SK-N-SH (cell line): ENCODE measurements around the gene CEP43. TPM values are rescaled to one million over a fixed set of nuclear protein-coding genes. Genes with fewer than 3 reads are reported as not detected.
A peak's percentile ranks its signal among the peaks of the same experiment; 100 is the strongest.
"Not testable (repeated sequence)": the region's sequence is repeated elsewhere in the genome, so short reads cannot be mapped to it uniquely, and the experiment has no call there.

ENCODE experiments used
- CTCF ChIA-PET: fragments of 300-600, 350-600 bp; formaldehyde crosslinking; extraction: SDS; loops from one replicate; lab custom pipeline; 2021; lab: Yijun Ruan, JAX
- POLR2A ChIA-PET: fragments of 350-600 bp; sonication (Branson Sonifier 250); formaldehyde crosslinking; extraction: SDS; loops from one replicate; lab custom pipeline; 2020; ENCODE audit warnings: antibody characterized with exemption, inconsistent platforms; lab: Yijun Ruan, JAX
- DNase-seq: peaks from one replicate; pipeline ENCODE4 v3.0.0; 2012
- H2AFZ ChIP-seq: fragments of 200-600 bp; sonication (generic); 2 replicates; pipeline ENCODE4 v1.8.1; 2016; ENCODE audit warnings: antibody characterized with exemption, mild to moderate bottlenecking, low read depth
- H3F3A ChIP-seq: fragments of 200-600 bp; sonication (generic); replicated peaks from 2 replicates; pipeline ENCODE3; 2016; ENCODE audit warnings: antibody characterized with exemption, mild to moderate bottlenecking; ENCODE audit not compliant: insufficient read depth
- H3K27ac ChIP-seq, 2 experiments: fragments of 200-500 bp in 1 of 2; fragments of 200-600 bp in 1 of 2; sonication (Bioruptor generic) in 1 of 2; sonication (generic), shearing (Covaris generic) in 1 of 2; 2 replicates each; pipeline versions ENCODE4 v1.5.1 to v1.6.1; 2014 to 2016; ENCODE audit warnings: low read depth in 2 of 2, inconsistent platforms in 1 of 2, low read length in 1 of 2, mild to moderate bottlenecking in 1 of 2, mixed read lengths in 1 of 2
- H3K27me3 ChIP-seq: fragments of 200-600 bp; sonication (generic), shearing (Covaris generic); 2 replicates; pipeline ENCODE4 v1.6.1; 2016; ENCODE audit warnings: mixed run types; ENCODE audit not compliant: insufficient read depth
- H3K36me3 ChIP-seq, 2 experiments: fragments of 200-500 bp in 1 of 2; fragments of 200-600 bp in 1 of 2; sonication (Bioruptor generic) in 1 of 2; sonication (generic) in 1 of 2; replicated peaks in 1 of 2; 2 replicates each; pipeline versions ENCODE3 to v1.5.1; 2014 to 2016; ENCODE audit warnings: low read length in 1 of 2, mild to moderate bottlenecking in 1 of 2; ENCODE audit not compliant: insufficient read depth in 2 of 2, control insufficient read depth in 1 of 2
- H3K4me1 ChIP-seq, 2 experiments: fragments of 200-500 bp in 1 of 2; fragments of 200-600 bp in 1 of 2; sonication (Bioruptor generic) in 1 of 2; sonication (generic), shearing (Covaris generic) in 1 of 2; 2 replicates each; pipeline versions ENCODE4 v1.5.1 to v1.6.1; 2014 to 2016; ENCODE audit warnings: low read depth in 1 of 2, low read length in 1 of 2, mixed run types in 1 of 2; ENCODE audit not compliant: insufficient read depth in 2 of 2, control insufficient read depth in 1 of 2
- H3K4me2 ChIP-seq: fragments of 200-600 bp; sonication (generic), shearing (Covaris generic); 2 replicates; pipeline ENCODE4 v1.6.1; 2017; ENCODE audit warnings: mixed run types
- H3K4me3 ChIP-seq, 2 experiments: fragments of 200-500 bp in 1 of 2; fragments of 200-600 bp in 1 of 2; sonication (Bioruptor generic) in 1 of 2; sonication (generic), shearing (Covaris generic) in 1 of 2; 2 replicates each; pipeline versions ENCODE4 v1.5.1 to v1.8.1; 2014 to 2016; ENCODE audit warnings: low read depth in 2 of 2, inconsistent platforms in 1 of 2, low read length in 1 of 2, mild to moderate bottlenecking in 1 of 2, mixed read lengths in 1 of 2, moderate library complexity in 1 of 2
- H3K79me2 ChIP-seq: fragments of 200-600 bp; sonication (generic); 2 replicates; pipeline ENCODE4 v1.8.1; 2017; ENCODE audit warnings: mild to moderate bottlenecking; ENCODE audit not compliant: insufficient read depth
- H3K9ac ChIP-seq: fragments of 200-600 bp; sonication (generic); 2 replicates; pipeline ENCODE4 v1.6.1; 2017; ENCODE audit warnings: mixed run types
- H3K9me2 ChIP-seq: fragments of 200-600 bp; sonication (generic); 2 replicates; pipeline ENCODE4 v1.6.1; 2017; ENCODE audit warnings: mixed run types
- H3K9me3 ChIP-seq: fragments of 200-600 bp; sonication (generic); 2 replicates; pipeline ENCODE4 v1.6.1; 2017; ENCODE audit warnings: mixed run types, mild to moderate bottlenecking, moderate library complexity
- H4K20me1 ChIP-seq: fragments of 200-600 bp; sonication (generic); 2 replicates; pipeline ENCODE4 v1.6.1; 2017; ENCODE audit warnings: mild to moderate bottlenecking, mixed run types; ENCODE audit not compliant: insufficient read depth
- CTCF ChIP-seq: fragments of 200-600 bp; sonication (generic); IDR thresholded peaks from 2 replicates; pipeline ENCODE4 v1.6.1; 2017; ENCODE audit warnings: antibody characterized with exemption, mild to moderate bottlenecking, moderate library complexity
- FOSL2 ChIP-seq: IDR thresholded peaks from 2 replicates; pipeline ENCODE4 v1.4.0; 2012; ENCODE audit warnings: low read depth, mild to moderate bottlenecking, moderate library complexity, borderline replicate concordance
- FOXJ3 ChIP-seq: sonication (generic); formaldehyde crosslinking; IDR thresholded peaks from 2 replicates; pipeline ENCODE4 v1.5.1; 2020; ENCODE audit warnings: mild to moderate bottlenecking, missing genetic modification reagents
- GABPA ChIP-seq: IDR thresholded peaks from 2 replicates; pipeline ENCODE4 v1.4.0; 2012; ENCODE audit warnings: low read depth, mild to moderate bottlenecking
- JUND ChIP-seq: IDR thresholded peaks from 2 replicates; pipeline ENCODE4 v1.4.0; 2012
- MEF2A ChIP-seq: IDR thresholded peaks from 2 replicates; pipeline ENCODE4 v1.4.0; 2012; ENCODE audit warnings: low read depth, borderline replicate concordance
- MXI1 ChIP-seq: IDR thresholded peaks from 2 replicates; pipeline ENCODE4 v1.6.1; 2012; ENCODE audit warnings: mild to moderate bottlenecking, low read depth, low read length, improper control_type of control experiment
- POLR2AphosphoS5 ChIP-seq: IDR thresholded peaks from 2 replicates; pipeline ENCODE4 v1.6.1; 2012; ENCODE audit warnings: low read depth, low read length
- RAD21 ChIP-seq: IDR thresholded peaks from 2 replicates; pipeline ENCODE4 v1.6.1; 2012; ENCODE audit warnings: mild to moderate bottlenecking, low read length
- RCOR1 ChIP-seq: fragments of 150-350 bp; IDR thresholded peaks from 2 replicates; pipeline ENCODE4 v1.6.1; 2017; ENCODE audit warnings: antibody characterized with exemption, low read length
- REST ChIP-seq: IDR thresholded peaks from 2 replicates; pipeline ENCODE4 v1.6.1; 2012; ENCODE audit warnings: mild to moderate bottlenecking, low read depth, low read length, moderate library complexity
- SMC3 ChIP-seq: IDR thresholded peaks from 2 replicates; pipeline ENCODE4 v1.6.1; 2012; ENCODE audit warnings: low read depth, low read length, improper control_type of control experiment
- YY1 ChIP-seq: IDR thresholded peaks from 2 replicates; pipeline ENCODE4 v1.4.0; 2012; ENCODE audit warnings: low read depth, mild to moderate bottlenecking
- WGBS: methylation state at CpG from one replicate; pipeline ENCODE4 v1.1.6; 2017; ENCODE audit warnings: low lambda C conversion rate; 5-methylcytosine and 5-hydroxymethylcytosine counted together
- polyA plus RNA-seq, 3 experiments: library from polyadenylated mRNA; depleted of rRNA; stranded (reverse); fragments of >200 nt; gene quantifications; 2 replicates each; pipeline ENCODE4 v1.2.3, GENCODE V29; 2012
- TF ChIP-seq, protein P1 (sequence below): fragments of 150-350 bp; IDR thresholded peaks from 2 replicates; pipeline ENCODE4 v1.6.1; 2016; ENCODE audit warnings: mild to moderate bottlenecking, low read depth, low read length

Gene CEP43
- polyA plus RNA-seq, 1 of the 3 experiments (the other 2 are of a cell fraction) = 7.5 TPM

- WGBS = 80% methylated on average over 17 of the region's 17 CpGs
- H3K9me2 ChIP-seq, DNase-seq, H2AFZ ChIP-seq, H3K27me3 ChIP-seq, H3F3A ChIP-seq, H3K4me2 ChIP-seq, H3K27ac ChIP-seq, H3K4me3 ChIP-seq, POLR2A ChIA-PET, H3K9ac ChIP-seq, H3K79me2 ChIP-seq, H4K20me1 ChIP-seq: not testable (repeated sequence)
- H3K36me3 ChIP-seq = peaks cover 0 to 21% of the 10 kb centered on the region in 2 experiments
- TF ChIP-seq CTCF (peak; percentile 61), SMC3 (peak; percentile 46), RAD21 (peak; percentile 61)
- TF ChIP-seq, all 33 proteins: peak for 3; not testable (repeated sequence) for 30
- not testable (repeated sequence) for H3K4me1 ChIP-seq, H3K9me3 ChIP-seq
- CTCF ChIA-PET = interaction anchor here (0.6 to 3.4 kb wide), 27 partner anchors 8 to 509 kb away, joined by 3 to 24 read pairs (median 5); no protein-coding TSS in a partner anchor
Observed at GRCh38 chr6:166950892-166951669, 48.1 kb upstream of the CEP43 start.

GRCh38 chr6:166951670-166952060 is 47.5 kb upstream of the CEP43 start:
- no peaks in the 10 kb centered on the region for H4K20me1 ChIP-seq
- H3K9me2 ChIP-seq = no peaks in the 10 kb centered on the region
- H3K36me3 ChIP-seq = peaks cover 0 to 15% of the 10 kb centered on the region in 2 experiments
- H3K27me3 ChIP-seq = no peaks in the 10 kb centered on the region
- no peak overlapping the region for H3K4me3 ChIP-seq
- TF ChIP-seq GABPA = no peak
- TF ChIP-seq YY1 = no peak
- no peak for TF ChIP-seq JUND
- TF ChIP-seq RCOR1 = no peak
- TF ChIP-seq REST = no peak
- TF ChIP-seq, protein P1, sequence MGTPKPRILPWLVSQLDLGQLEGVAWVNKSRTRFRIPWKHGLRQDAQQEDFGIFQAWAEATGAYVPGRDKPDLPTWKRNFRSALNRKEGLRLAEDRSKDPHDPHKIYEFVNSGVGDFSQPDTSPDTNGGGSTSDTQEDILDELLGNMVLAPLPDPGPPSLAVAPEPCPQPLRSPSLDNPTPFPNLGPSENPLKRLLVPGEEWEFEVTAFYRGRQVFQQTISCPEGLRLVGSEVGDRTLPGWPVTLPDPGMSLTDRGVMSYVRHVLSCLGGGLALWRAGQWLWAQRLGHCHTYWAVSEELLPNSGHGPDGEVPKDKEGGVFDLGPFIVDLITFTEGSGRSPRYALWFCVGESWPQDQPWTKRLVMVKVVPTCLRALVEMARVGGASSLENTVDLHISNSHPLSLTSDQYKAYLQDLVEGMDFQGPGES = no peak
- no peak for TF ChIP-seq FOSL2
- no peak for TF ChIP-seq MEF2A
- no peak for TF ChIP-seq MXI1
- no peak for TF ChIP-seq POLR2AphosphoS5
- TF ChIP-seq FOXJ3 (CRISPR knock-in tag) = no peak
- no peak overlapping the region for H3K9ac ChIP-seq
- DNase-seq = no peak
- 75% methylated on average over 3 of the region's 3 CpGs for WGBS
- no peaks in the 10 kb centered on the region for H3K9me3 ChIP-seq
- no peaks in the 10 kb centered on the region for H3K79me2 ChIP-seq
- CTCF ChIA-PET = interaction anchor here (0.7 to 3.4 kb wide), 22 partner anchors 9 to 510 kb away, joined by 3 to 24 read pairs (median 6); no protein-coding TSS in a partner anchor
- no peak overlapping the region for H2AFZ ChIP-seq
- H3K4me2 ChIP-seq = no peak overlapping the region
- POLR2A ChIA-PET = no interaction called here
- H3K4me1 ChIP-seq = peaks cover 0 to 7% of the 10 kb centered on the region in 2 experiments; a peak in 1 of 4 replicates
- no peaks in the 10 kb centered on the region for H3F3A ChIP-seq
- no peak overlapping the region for H3K27ac ChIP-seq
